ENCODE data around the gene KMT2C. TPM values are rescaled to one million over a fixed set of nuclear protein-coding genes. Genes with fewer than 3 reads are reported as not detected.
A peak's percentile ranks its signal among the peaks of the same experiment; 100 is the strongest.

Gene KMT2C
- total and polyA plus RNA-seq, 4 donors = 6.3 to 35.3 (median 19.3) TPM

GRCh38 chr7:152142976-152143595 lies 292.7 kb downstream of the KMT2C start:
- Histone ChIP-seq H3K27me3 (ENCODE audit: control insufficient read depth in 4 of 4, insufficient read depth in 4 of 4, low read length in 3 of 4) (no peaks in the 10 kb centered on the region), H3K4me3 (ENCODE audit: low read depth in 1 of 3, low read length in 3 of 3) (no peak overlapping the region), H3K4me1 (ENCODE audit: control insufficient read depth in 4 of 4, insufficient read depth in 4 of 4, low read length in 3 of 4) (peaks cover 0 to 12% (median 3%) of the 10 kb centered on the region in 4 donors), H3K9ac (ENCODE audit: low read depth in 1 of 2, low read length in 2 of 2) (no peak overlapping the region), H3K27ac (ENCODE audit: low read depth in 1 of 2, low read length in 2 of 2) (no peak overlapping the region), H3K36me3 (ENCODE audit: control insufficient read depth in 4 of 4, insufficient read depth in 3 of 4, low read depth in 1 of 4, low read length in 3 of 4) (peaks cover 1 to 54% (median 42%) of the 10 kb centered on the region in 4 donors), H3K9me3 (ENCODE audit: control insufficient read depth in 4 of 4, low read length in 3 of 4) (no peaks in the 10 kb centered on the region)
- TF ChIP-seq HNF4G (IDR thresholded peaks at IDR 0.05) = no peak
- TF ChIP-seq HNF4A (conservative IDR thresholded peaks at IDR 0.05) = no peak
- TF ChIP-seq FOXA2 (IDR thresholded peaks at IDR 0.05) = no peak
- TF ChIP-seq GABPA (IDR thresholded peaks at IDR 0.05 in 1 of 2, conservative IDR thresholded peaks at IDR 0.05 in 1 of 2) = no peak
- no peak for TF ChIP-seq ATF3 (IDR thresholded peaks at IDR 0.05)
- TF ChIP-seq EGR1 (IDR thresholded peaks at IDR 0.05; ENCODE audit: low read depth in 2 of 2) = no peak
- TF ChIP-seq YY1 (IDR thresholded peaks at IDR 0.05) = no peak
- no peak for DNase-seq (ENCODE audit: low spot score)
- 89% methylated on average over 5 of the region's 5 CpGs for WGBS

- Histone ChIP-seq H3K27ac (ENCODE audit: low read depth in 1 of 2, low read length in 2 of 2) (peak overlapping the region; percentile 70 to 79), H3K4me1 (ENCODE audit: control insufficient read depth in 4 of 4, insufficient read depth in 4 of 4, low read length in 3 of 4) (peaks cover 0 to 12% (median 3%) of the 10 kb centered on the region in 4 donors), H3K36me3 (ENCODE audit: control insufficient read depth in 4 of 4, insufficient read depth in 3 of 4, low read depth in 1 of 4, low read length in 3 of 4) (peaks cover 1 to 52% (median 46%) of the 10 kb centered on the region in 4 donors), H3K9ac (ENCODE audit: low read depth in 1 of 2, low read length in 2 of 2) (no peak overlapping the region), H3K27me3 (ENCODE audit: control insufficient read depth in 4 of 4, insufficient read depth in 4 of 4, low read length in 3 of 4) (no peaks in the 10 kb centered on the region), H3K4me3 (ENCODE audit: low read depth in 1 of 3, low read length in 3 of 3) (no peak overlapping the region), H3K9me3 (ENCODE audit: control insufficient read depth in 4 of 4, low read length in 3 of 4) (no peaks in the 10 kb centered on the region)
- 97% methylated on average over 2 of the region's 2 CpGs for WGBS
- TF ChIP-seq SP1 (IDR thresholded peaks at IDR 0.05) (no peak), HNF4A (conservative IDR thresholded peaks at IDR 0.05) (no peak), NR2F2 (IDR thresholded peaks at IDR 0.05) (no peak), YY1 (IDR thresholded peaks at IDR 0.05) (no peak), CTCF (IDR thresholded peaks at IDR 0.05; ENCODE audit: low read depth, low read length, missing input control) (no peak), RAD21 (IDR thresholded peaks at IDR 0.05) (no peak), ATF3 (IDR thresholded peaks at IDR 0.05) (no peak), HNF4G (IDR thresholded peaks at IDR 0.05) (no peak), ZBTB33 (IDR thresholded peaks at IDR 0.05) (no peak), TAF1 (conservative IDR thresholded peaks at IDR 0.05) (no peak), JUND (IDR thresholded peaks at IDR 0.05) (no peak), FOXA1 (IDR thresholded peaks at IDR 0.05) (no peak)
- DNase-seq (ENCODE audit: low spot score) = no peak
Measured at GRCh38 chr7:152140560-152140959, 295.2 kb downstream of the KMT2C start.

All from liver (tissue), 9 donors.